HG03354 (cell line): ENCODE results near the gene AKAP8L.
A peak's percentile ranks its signal among the peaks of the same experiment; 100 is the strongest.

Experiments
- ATAC-seq: cut with Tn5 transposase; IDR thresholded peaks from one replicate; pipeline ENCODE4 v1.9.1; 2021; ENCODE audit warnings: mild to moderate bottlenecking; ENCODE audit not compliant: unreplicated experiment, poor library complexity, severe bottlenecking

Gene AKAP8L

GRCh38 chr19:15449620-15450527 is 31.1 kb upstream of the AKAP8L start, which contains the start of gene WIZ:
Gene WIZ, minus strand, starts transcription at chr19:15449956. Its CDS starts 1,649 bp downstream, at chr19:15448307.
- peak; percentile 50 for ATAC-seq

- ATAC-seq = no peak
Measured at GRCh38 chr19:15448778-15449619, 30.2 kb upstream of the AKAP8L start.

GRCh38 chr19:15448044-15448777 is 29.4 kb upstream of the AKAP8L start:
- no peak for ATAC-seq

GRCh38 chr19:15447057-15447456 is 28.3 kb upstream of the AKAP8L start:
- ATAC-seq = no peak

GRCh38 chr19:15445807-15446376 is 27.1 kb upstream of the AKAP8L start:
- ATAC-seq = no peak

GRCh38 chr19:15445227-15445605 is 26.4 kb upstream of the AKAP8L start:
- no peak for ATAC-seq

- ATAC-seq = no peak
Measured at GRCh38 chr19:15444505-15445226, 25.9 kb upstream of the AKAP8L start.

- no peak for ATAC-seq
Measured at GRCh38 chr19:15443838-15444237, 25.1 kb upstream of the AKAP8L start.

GRCh38 chr19:15443325-15443724 is 24.5 kb upstream of the AKAP8L start:
- no peak for ATAC-seq

- ATAC-seq = no peak
Measured at GRCh38 chr19:15442142-15442920, 23.5 kb upstream of the AKAP8L start.

GRCh38 chr19:15441317-15441716 is 22.5 kb upstream of the AKAP8L start:
- no peak for ATAC-seq

- ATAC-seq = no peak
Measured at GRCh38 chr19:15439821-15440641, 21.2 kb upstream of the AKAP8L start.

GRCh38 chr19:15439078-15439799 is 20.5 kb upstream of the AKAP8L start:
- no peak for ATAC-seq

GRCh38 chr19:15438577-15438976 is 19.8 kb upstream of the AKAP8L start:
- no peak for ATAC-seq

GRCh38 chr19:15438124-15438496 is 19.3 kb upstream of the AKAP8L start:
- ATAC-seq = no peak

GRCh38 chr19:15437355-15438123 is 18.8 kb upstream of the AKAP8L start:
- ATAC-seq = no peak
